ENCODE results near the gene MT1A. TPM values are rescaled to one million over a fixed set of nuclear protein-coding genes. Genes with fewer than 3 reads are reported as not detected.
"Not testable (repeated sequence)": the region's sequence is repeated elsewhere in the genome, so short reads cannot be mapped to it uniquely, and the experiment has no call there.

The MT1A gene
- total RNA-seq, 1 donor from 2014 or later = not detected

- Histone ChIP-seq H3K36me3 (ENCODE audit: insufficient read depth, low read length) (no peaks in the 10 kb centered on the region), H3K79me2 (ENCODE audit: insufficient read depth, low read length) (peaks cover 2% of the 10 kb centered on the region), H3K4me3 (ENCODE audit: insufficient read depth, low read depth, low read length) (no peak overlapping the region), H3K9me3 (ENCODE audit: insufficient read depth, low read depth, low read length) (no peaks in the 10 kb centered on the region), H3K27me3 (ENCODE audit: insufficient read depth, low read length) (no peaks in the 10 kb centered on the region), H2AFZ (ENCODE audit: low read depth, low read length) (no peak overlapping the region), H3K9ac (ENCODE audit: low read length) (no peak overlapping the region), H3K4me1 (ENCODE audit: insufficient read depth, low read length) (peaks cover 37% of the 10 kb centered on the region), H4K20me1 (ENCODE audit: insufficient read depth, low read length) (no peaks in the 10 kb centered on the region), H3K27ac (ENCODE audit: low read depth, low read length) (no peak overlapping the region), H3K4me2 (ENCODE audit: low read length) (peak overlapping the region; percentile 85)
- Mint-ChIP-seq H3K4me3 (ENCODE audit: unreplicated experiment) (no peak overlapping the region), H3K4me1 (ENCODE audit: low read depth, unreplicated experiment) (peaks cover 4% of the 10 kb centered on the region), H3K27me3 (ENCODE audit: low read depth, unreplicated experiment) (peaks cover 61% of the 10 kb centered on the region), H3K36me3 (ENCODE audit: low read depth, unreplicated experiment) (peaks cover 3% of the 10 kb centered on the region), H3K9me3 (ENCODE audit: unreplicated experiment) (no peaks in the 10 kb centered on the region), H3K27ac (ENCODE audit: unreplicated experiment) (no peak overlapping the region)
- FAIRE-seq (no peak), DNase-seq (ENCODE audit: low read depth) (no peak)
- TF ChIP-seq CTCF (IDR thresholded peaks at IDR 0.05; ENCODE audit: insufficient read depth, low read depth, low read length) (no peak), EZH2 (IDR thresholded peaks at IDR 0.05; ENCODE audit: insufficient read depth, low read length) (no peak)
Measured at GRCh38 chr16:56618138-56618537, 20.3 kb upstream of the MT1A start.

DNA sequence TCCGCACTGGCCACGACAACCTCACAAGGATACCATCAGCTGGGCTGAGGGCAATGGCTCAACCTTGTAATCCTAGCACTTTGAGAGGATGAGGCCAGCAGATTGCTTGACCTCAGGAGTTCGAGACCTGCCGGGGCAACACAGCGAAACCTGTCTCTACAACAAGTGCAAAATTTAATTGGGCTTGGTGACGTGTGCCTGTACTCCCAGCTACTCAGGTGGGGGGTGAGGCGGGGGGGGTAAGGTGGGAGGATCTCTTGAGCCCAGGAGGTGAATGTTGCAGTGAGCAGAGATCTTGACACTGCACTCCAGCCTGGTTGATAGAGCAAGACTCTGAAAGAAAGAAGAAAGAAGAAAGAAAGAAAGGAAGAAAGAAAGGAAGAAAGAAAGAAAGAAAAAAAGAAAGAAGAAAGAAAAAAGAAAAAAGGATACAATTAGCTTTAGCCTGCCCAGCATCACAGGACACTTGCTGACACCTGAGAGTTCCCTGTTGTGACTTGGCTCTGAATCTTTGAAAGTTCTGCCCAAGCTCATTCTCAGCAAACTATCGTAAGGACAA is 18.0 kb upstream of the MT1A start:
- Histone ChIP-seq H3K9ac (ENCODE audit: low read length) (no peak overlapping the region), H3K27me3 (ENCODE audit: insufficient read depth, low read length) (no peaks in the 10 kb centered on the region), H3K9me3 (ENCODE audit: insufficient read depth, low read depth, low read length) (no peaks in the 10 kb centered on the region), H3K27ac (ENCODE audit: low read depth, low read length) (no peak overlapping the region), H3K36me3 (ENCODE audit: insufficient read depth, low read length) (no peaks in the 10 kb centered on the region), H3K4me1 (ENCODE audit: insufficient read depth, low read length) (peaks cover 22% of the 10 kb centered on the region), H3K4me2 (ENCODE audit: low read length) (no peak overlapping the region), H3K79me2 (ENCODE audit: insufficient read depth, low read length) (peaks cover 6% of the 10 kb centered on the region), H4K20me1 (ENCODE audit: insufficient read depth, low read length) (no peaks in the 10 kb centered on the region), H2AFZ (ENCODE audit: low read depth, low read length) (no peak overlapping the region), H3K4me3 (ENCODE audit: insufficient read depth, low read depth, low read length) (no peak overlapping the region)
- no peaks in the 10 kb centered on the region for H3K4me1 Mint-ChIP-seq (ENCODE audit: low read depth, unreplicated experiment)
- H3K36me3 Mint-ChIP-seq (ENCODE audit: low read depth, unreplicated experiment) = peaks cover 6% of the 10 kb centered on the region
- no peak overlapping the region for H3K4me3 Mint-ChIP-seq (ENCODE audit: unreplicated experiment)
- FAIRE-seq = no peak
- no peak overlapping the region for H3K27ac Mint-ChIP-seq (ENCODE audit: unreplicated experiment)
- peaks cover 75% of the 10 kb centered on the region for H3K27me3 Mint-ChIP-seq (ENCODE audit: low read depth, unreplicated experiment)
- no peak for DNase-seq (ENCODE audit: low read depth)
- TF ChIP-seq EZH2 (IDR thresholded peaks at IDR 0.05; ENCODE audit: insufficient read depth, low read length) = no peak
- TF ChIP-seq CTCF (IDR thresholded peaks at IDR 0.05; ENCODE audit: insufficient read depth, low read depth, low read length) = no peak
- H3K9me3 Mint-ChIP-seq (ENCODE audit: unreplicated experiment) = no peaks in the 10 kb centered on the region

- not testable (repeated sequence) for H3K4me3 ChIP-seq (ENCODE audit: insufficient read depth, low read depth, low read length); DNase-seq (ENCODE audit: low read depth); H3K9me3 ChIP-seq (ENCODE audit: insufficient read depth, low read depth, low read length); H3K27ac Mint-ChIP-seq (ENCODE audit: unreplicated experiment); H3K9me3 Mint-ChIP-seq (ENCODE audit: unreplicated experiment); H3K27ac ChIP-seq (ENCODE audit: low read depth, low read length); H3K9ac ChIP-seq (ENCODE audit: low read length); H3K36me3 ChIP-seq (ENCODE audit: insufficient read depth, low read length); FAIRE-seq; H3K4me2 ChIP-seq (ENCODE audit: low read length); H3K4me1 Mint-ChIP-seq (ENCODE audit: low read depth, unreplicated experiment); H3K36me3 Mint-ChIP-seq (ENCODE audit: low read depth, unreplicated experiment); H2AFZ ChIP-seq (ENCODE audit: low read depth, low read length); H3K27me3 ChIP-seq (ENCODE audit: insufficient read depth, low read length); H3K4me3 Mint-ChIP-seq (ENCODE audit: unreplicated experiment)
- peaks cover 20% of the 10 kb centered on the region for H3K79me2 ChIP-seq (ENCODE audit: insufficient read depth, low read length)
- H3K4me1 ChIP-seq (ENCODE audit: insufficient read depth, low read length) = peaks cover 30% of the 10 kb centered on the region
- H3K27me3 Mint-ChIP-seq (ENCODE audit: low read depth, unreplicated experiment) = peaks cover 68% of the 10 kb centered on the region
- H4K20me1 ChIP-seq (ENCODE audit: insufficient read depth, low read length) = peaks cover 11% of the 10 kb centered on the region
Measured at GRCh38 chr16:56621665-56622445, 16.6 kb upstream of the MT1A start.

DNA sequence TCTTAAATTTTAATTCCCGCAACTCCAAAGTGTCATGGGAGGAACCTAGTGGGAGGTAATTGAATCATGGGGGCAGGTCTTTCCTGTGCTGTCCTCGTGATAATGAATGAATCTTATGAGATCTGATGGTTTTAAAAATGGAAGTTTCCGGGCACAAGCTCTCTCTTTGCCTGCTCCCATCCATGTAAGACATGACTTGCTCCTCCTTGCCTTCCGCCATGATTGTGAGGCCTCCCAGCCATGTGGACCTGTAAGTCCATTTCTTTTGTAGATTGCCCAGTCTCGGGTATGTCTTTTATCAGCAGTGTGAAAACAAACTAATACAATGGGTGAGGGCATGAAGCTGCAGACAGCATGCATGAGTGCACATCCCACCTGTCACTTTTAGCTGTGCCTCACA is 15.3 kb upstream of the MT1A start:
- not testable (repeated sequence) for H3K36me3 Mint-ChIP-seq (ENCODE audit: low read depth, unreplicated experiment); H3K27ac ChIP-seq (ENCODE audit: low read depth, low read length); H3K9me3 ChIP-seq (ENCODE audit: insufficient read depth, low read depth, low read length); H3K4me3 Mint-ChIP-seq (ENCODE audit: unreplicated experiment); H3K4me1 Mint-ChIP-seq (ENCODE audit: low read depth, unreplicated experiment); H3K9me3 Mint-ChIP-seq (ENCODE audit: unreplicated experiment); H3K4me2 ChIP-seq (ENCODE audit: low read length); H3K27ac Mint-ChIP-seq (ENCODE audit: unreplicated experiment); DNase-seq (ENCODE audit: low read depth); H3K36me3 ChIP-seq (ENCODE audit: insufficient read depth, low read length); H2AFZ ChIP-seq (ENCODE audit: low read depth, low read length); H3K4me3 ChIP-seq (ENCODE audit: insufficient read depth, low read depth, low read length); H3K9ac ChIP-seq (ENCODE audit: low read length); H3K27me3 ChIP-seq (ENCODE audit: insufficient read depth, low read length); FAIRE-seq
- Histone ChIP-seq H3K79me2 (ENCODE audit: insufficient read depth, low read length) (peaks cover 20% of the 10 kb centered on the region), H3K4me1 (ENCODE audit: insufficient read depth, low read length) (peaks cover 25% of the 10 kb centered on the region), H4K20me1 (ENCODE audit: insufficient read depth, low read length) (peaks cover 11% of the 10 kb centered on the region)
- peaks cover 57% of the 10 kb centered on the region for H3K27me3 Mint-ChIP-seq (ENCODE audit: low read depth, unreplicated experiment)
